Measurements from ENCODE around the gene RIOX2.

DNA sequence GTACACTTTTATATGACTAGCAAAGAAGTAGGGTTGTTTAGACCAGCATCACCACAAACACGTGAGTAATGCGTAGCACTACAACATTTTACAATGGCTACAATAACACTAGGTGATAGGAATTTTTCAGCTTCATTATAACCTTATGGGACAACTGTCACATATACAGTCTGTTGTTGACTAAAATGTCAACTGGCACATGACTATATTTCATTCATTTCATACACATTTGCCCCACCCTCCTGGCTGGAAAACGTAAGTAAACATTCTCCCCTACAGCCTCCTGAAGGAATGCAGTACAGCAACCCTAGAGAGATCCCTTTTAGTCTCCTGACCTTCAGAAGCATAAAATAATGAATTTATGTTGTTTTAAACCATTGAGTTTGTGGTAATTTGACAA, 16.2 kb downstream of the RIOX2 start:
- TF ChIP-seq, protein P1, sequence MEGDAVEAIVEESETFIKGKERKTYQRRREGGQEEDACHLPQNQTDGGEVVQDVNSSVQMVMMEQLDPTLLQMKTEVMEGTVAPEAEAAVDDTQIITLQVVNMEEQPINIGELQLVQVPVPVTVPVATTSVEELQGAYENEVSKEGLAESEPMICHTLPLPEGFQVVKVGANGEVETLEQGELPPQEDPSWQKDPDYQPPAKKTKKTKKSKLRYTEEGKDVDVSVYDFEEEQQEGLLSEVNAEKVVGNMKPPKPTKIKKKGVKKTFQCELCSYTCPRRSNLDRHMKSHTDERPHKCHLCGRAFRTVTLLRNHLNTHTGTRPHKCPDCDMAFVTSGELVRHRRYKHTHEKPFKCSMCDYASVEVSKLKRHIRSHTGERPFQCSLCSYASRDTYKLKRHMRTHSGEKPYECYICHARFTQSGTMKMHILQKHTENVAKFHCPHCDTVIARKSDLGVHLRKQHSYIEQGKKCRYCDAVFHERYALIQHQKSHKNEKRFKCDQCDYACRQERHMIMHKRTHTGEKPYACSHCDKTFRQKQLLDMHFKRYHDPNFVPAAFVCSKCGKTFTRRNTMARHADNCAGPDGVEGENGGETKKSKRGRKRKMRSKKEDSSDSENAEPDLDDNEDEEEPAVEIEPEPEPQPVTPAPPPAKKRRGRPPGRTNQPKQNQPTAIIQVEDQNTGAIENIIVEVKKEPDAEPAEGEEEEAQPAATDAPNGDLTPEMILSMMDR (IDR thresholded peaks at IDR 0.05; ENCODE audit: poor library complexity, severe bottlenecking): no peak
- TF ChIP-seq POLR2AphosphoS5 (IDR thresholded peaks at IDR 0.05) (no peak), EZH2 (IDR thresholded peaks at IDR 0.05; ENCODE audit: borderline replicate concordance, insufficient read depth, low read length, poor library complexity, severe bottlenecking) (no peak), REST (IDR thresholded peaks at IDR 0.05; ENCODE audit: borderline replicate concordance) (no peak), EP300 (conservative IDR thresholded peaks at IDR 0.05; ENCODE audit: poor library complexity, severe bottlenecking) (no peak), MXI1 (conservative IDR thresholded peaks at IDR 0.05; ENCODE audit: poor library complexity, severe bottlenecking) (no peak)

Measured in neural cell (in vitro differentiated cells).